Activated CD4-positive, alpha-beta T cell treated with anti-CD3 and anti-CD28 coated beads, Interleukin-10, Interleukin-2, amounts not matched to agents 100 ng/mL and 50 ng/mL, durations not matched to agents 16 hours and 8 hours (primary cell): ENCODE measurements around the gene MESD.

Experiments
- DNase-seq: peaks from one replicate; pipeline ENCODE4 v3.0.0-alpha.2; 2020

The MESD gene

GRCh38 chr15:80955571-80956452, 33.8 kb downstream of the MESD start:
- peak; percentile 91 for DNase-seq

- no peak for DNase-seq
Measured at GRCh38 chr15:80953953-80954778, 35.5 kb downstream of the MESD start.

- no peak for DNase-seq
Measured at GRCh38 chr15:80953001-80953952, 36.3 kb downstream of the MESD start.

- no peak for DNase-seq
Measured at GRCh38 chr15:80951941-80952340, 37.7 kb downstream of the MESD start.

GRCh38 chr15:80950291-80951078, 39.1 kb downstream of the MESD start:
- no peak for DNase-seq

GRCh38 chr15:80949756-80950155, 39.9 kb downstream of the MESD start:
- DNase-seq = no peak

- no peak for DNase-seq
Measured at GRCh38 chr15:80948651-80949292, 40.8 kb downstream of the MESD start.

- no peak for DNase-seq
Measured at GRCh38 chr15:80946576-80946975, 43.0 kb downstream of the MESD start.

- no peak for DNase-seq
Measured at GRCh38 chr15:80945605-80946004, 44.0 kb downstream of the MESD start.

GRCh38 chr15:80944818-80945217, 44.8 kb downstream of the MESD start:
- DNase-seq = no peak

- DNase-seq = no peak
Measured at GRCh38 chr15:80942746-80943565, 46.7 kb downstream of the MESD start.

- no peak for DNase-seq
Measured at GRCh38 chr15:80942266-80942665, 47.4 kb downstream of the MESD start.

- DNase-seq = no peak
Measured at GRCh38 chr15:80940851-80941250, 48.8 kb downstream of the MESD start.

GRCh38 chr15:80940331-80940730, 49.3 kb downstream of the MESD start:
- no peak for DNase-seq

- no peak for DNase-seq
Measured at GRCh38 chr15:80939216-80939615, 50.4 kb downstream of the MESD start.

- DNase-seq = no peak
Measured at GRCh38 chr15:80937718-80938117, 51.9 kb downstream of the MESD start.

GRCh38 chr15:80936288-80937078, 53.1 kb downstream of the MESD start:
- no peak for DNase-seq

GRCh38 chr15:80934761-80935221, 54.8 kb downstream of the MESD start:
- no peak for DNase-seq

- DNase-seq = no peak
Measured at GRCh38 chr15:80932989-80933388, 56.6 kb downstream of the MESD start.

- no peak for DNase-seq
Measured at GRCh38 chr15:80932513-80932815, 57.2 kb downstream of the MESD start.
